ENCODE data around the gene DNAJC11. TPM values are rescaled to one million over a fixed set of nuclear protein-coding genes. Genes with fewer than 3 reads are reported as not detected.

Gene DNAJC11
- total RNA-seq, 6 experiments from 2014 or later = 66.6 to 79.5 (median 73.0) TPM

DNA sequence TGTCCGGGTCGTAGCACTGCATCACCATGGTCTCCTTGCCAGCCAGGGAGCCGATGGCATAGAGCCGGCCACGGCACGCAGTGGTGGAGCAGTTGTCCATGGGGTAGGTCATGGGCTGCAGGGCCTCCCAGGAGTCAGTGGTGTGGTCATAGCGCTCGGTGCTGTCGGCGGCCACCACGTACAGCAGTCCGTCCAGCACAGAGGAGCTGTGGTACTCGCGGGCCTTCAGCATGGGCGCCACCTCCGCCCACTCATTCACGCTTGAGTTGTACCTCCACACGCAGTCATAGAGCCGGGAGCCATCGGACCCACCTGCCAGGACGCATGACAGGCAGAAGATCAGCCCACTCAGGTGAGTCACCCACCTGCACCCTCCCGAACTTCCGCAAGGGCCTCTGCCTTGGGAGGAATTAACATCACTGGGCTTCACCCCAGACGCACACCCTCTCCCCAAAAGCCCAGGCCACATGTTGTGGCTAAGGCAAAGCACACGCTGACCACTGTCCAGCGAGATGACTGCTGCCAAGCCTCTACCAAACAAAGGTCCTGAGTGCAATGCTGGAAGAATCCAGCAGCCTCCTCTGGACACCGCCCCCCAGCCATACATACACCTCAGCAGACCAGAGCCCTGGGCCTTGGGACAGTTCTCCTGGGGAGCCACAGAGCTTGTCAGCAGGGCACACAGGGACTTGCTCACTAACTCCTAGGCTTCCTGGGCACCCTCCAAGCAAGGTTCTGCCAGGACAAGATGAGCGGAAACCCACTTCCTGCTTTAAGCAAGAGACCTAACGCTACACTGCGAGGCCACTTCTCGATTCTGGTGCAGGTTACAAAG is 102.3 kb downstream of the DNAJC11 start:
- no peak for TF ChIP-seq CTCF (IDR thresholded peaks at IDR 0.05)
- Mint-ChIP-seq H3K4me1 (ENCODE audit: low read depth) (peaks cover 28% of the 10 kb centered on the region), H3K9me3 (no peaks in the 10 kb centered on the region), H3K36me3 (ENCODE audit: low read depth) (peaks cover 22% of the 10 kb centered on the region), H3K4me3 (peak overlapping the region; percentile 49), H3K27ac (peak overlapping the region; percentile 46; the same call in 1 of the 2 replicates), H3K27me3 (ENCODE audit: insufficient read depth) (peaks cover 2% of the 10 kb centered on the region; the same call in 1 of the 2 replicates)
- DNase-seq = no peak

- TF ChIP-seq CTCF (IDR thresholded peaks at IDR 0.05) = no peak
- Mint-ChIP-seq H3K36me3 (ENCODE audit: low read depth) (peaks cover 26% of the 10 kb centered on the region), H3K27me3 (ENCODE audit: insufficient read depth) (no peaks in the 10 kb centered on the region), H3K4me3 (no peak overlapping the region), H3K4me1 (ENCODE audit: low read depth) (peaks cover 16% of the 10 kb centered on the region), H3K27ac (no peak overlapping the region), H3K9me3 (no peaks in the 10 kb centered on the region)
- no peak for DNase-seq
Observed at GRCh38 chr1:6597777-6598131, 103.9 kb downstream of the DNAJC11 start.

DNA sequence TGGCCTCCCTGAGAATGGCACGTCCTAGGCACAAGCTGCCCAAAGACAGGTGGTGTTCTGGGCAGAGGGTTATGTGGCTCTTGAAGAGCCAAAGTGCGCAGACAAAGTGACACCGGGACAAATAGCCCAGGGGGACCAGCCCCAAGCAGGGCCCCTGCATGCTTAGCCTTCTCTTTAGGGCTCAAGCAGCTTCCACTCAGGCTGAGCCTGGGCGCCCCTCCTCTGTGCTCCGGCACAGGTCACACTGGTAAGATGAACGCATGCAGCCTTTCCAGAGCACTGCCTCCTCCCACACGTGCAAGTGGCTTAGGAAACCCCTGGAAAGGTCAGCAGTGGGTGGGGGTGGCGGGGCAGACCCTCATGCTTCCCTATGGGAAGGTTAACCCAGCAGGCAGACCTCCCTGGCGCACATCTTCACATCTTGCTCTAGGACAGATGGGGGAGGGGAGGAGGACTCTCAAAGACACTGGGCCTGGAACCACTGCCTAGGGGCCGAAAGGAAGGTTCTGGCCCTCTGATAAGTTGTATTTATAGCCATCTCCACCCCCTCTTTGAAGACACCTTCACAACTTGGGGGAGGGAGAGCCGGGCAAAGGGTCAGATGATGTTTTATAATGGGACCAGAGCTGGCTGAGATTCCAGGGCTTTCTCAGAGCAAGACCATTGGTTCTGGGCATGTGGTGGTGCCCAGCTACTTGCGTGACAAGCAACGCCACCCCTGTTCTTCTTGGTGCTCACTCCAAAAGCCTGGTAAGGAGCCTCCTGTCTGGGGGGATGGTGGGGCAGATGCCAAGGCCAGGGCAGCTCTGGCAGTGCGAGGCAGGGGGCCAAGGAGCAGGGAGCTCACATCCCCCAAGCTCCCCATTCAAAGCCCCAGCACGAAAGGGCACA is 104.5 kb downstream of the DNAJC11 start:
- Mint-ChIP-seq H3K4me1 (ENCODE audit: low read depth) (peaks cover 16% of the 10 kb centered on the region), H3K9me3 (no peaks in the 10 kb centered on the region), H3K27me3 (ENCODE audit: insufficient read depth) (no peaks in the 10 kb centered on the region), H3K27ac (no peak overlapping the region), H3K4me3 (no peak overlapping the region), H3K36me3 (ENCODE audit: low read depth) (peaks cover 26% of the 10 kb centered on the region)
- no peak for DNase-seq
- TF ChIP-seq CTCF (IDR thresholded peaks at IDR 0.05) = no peak

DNA sequence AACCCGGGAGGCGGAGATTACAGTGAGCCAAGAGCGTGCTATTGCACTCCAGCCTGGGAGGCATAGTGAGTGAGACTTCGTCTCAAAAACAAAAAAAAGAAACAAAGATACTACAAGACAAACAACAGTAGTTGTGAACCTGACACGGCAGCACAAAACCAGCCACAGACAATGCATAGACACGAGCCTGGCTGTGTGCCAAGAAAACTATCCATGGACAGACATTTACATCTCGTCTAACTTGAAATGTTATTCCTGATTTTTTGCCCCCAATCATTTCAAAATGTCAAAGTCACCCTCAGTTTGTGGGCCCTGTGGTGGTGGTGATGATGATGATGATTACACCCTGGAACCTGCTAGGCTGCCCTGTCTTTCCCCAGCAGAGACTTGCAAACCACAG is 105.3 kb downstream of the DNAJC11 start:
- Mint-ChIP-seq H3K27ac (no peak overlapping the region; the same call in 1 of the 2 replicates), H3K27me3 (ENCODE audit: insufficient read depth) (no peaks in the 10 kb centered on the region), H3K9me3 (no peaks in the 10 kb centered on the region), H3K4me3 (no peak overlapping the region), H3K4me1 (ENCODE audit: low read depth) (peaks cover 16% of the 10 kb centered on the region), H3K36me3 (ENCODE audit: low read depth) (peaks cover 25% of the 10 kb centered on the region)
- TF ChIP-seq CTCF (IDR thresholded peaks at IDR 0.05) = no peak
- DNase-seq = no peak

- Mint-ChIP-seq H3K36me3 (ENCODE audit: low read depth) (peaks cover 15% of the 10 kb centered on the region), H3K4me3 (no peak overlapping the region), H3K27me3 (ENCODE audit: insufficient read depth) (no peaks in the 10 kb centered on the region), H3K27ac (no peak overlapping the region), H3K4me1 (ENCODE audit: low read depth) (peaks cover 12% of the 10 kb centered on the region), H3K9me3 (no peaks in the 10 kb centered on the region)
- no peak for DNase-seq
- no peak for TF ChIP-seq CTCF (IDR thresholded peaks at IDR 0.05)
Observed at GRCh38 chr1:6594977-6595740, 106.5 kb downstream of the DNAJC11 start.

All from HFFc6 (cell line).